Hepatocyte (in vitro differentiated cells): ENCODE results near the gene CNPY4.

Experiments used
- EZH2 ChIP-seq: fragments of 200-600 bp; sonication (generic); IDR thresholded peaks from 2 replicates; pipeline ENCODE4 v1.6.1; 2016; ENCODE audit warnings: antibody characterized with exemption, mild to moderate bottlenecking, borderline replicate concordance
- EZH2phosphoT487 ChIP-seq: fragments of 200-600 bp; sonication (generic); IDR thresholded peaks from one replicate; pipeline ENCODE4 v1.6.1; 2018; ENCODE audit warnings: antibody characterized with exemption, mild to moderate bottlenecking, low read depth, moderate library complexity; ENCODE audit not compliant: unreplicated experiment, severe bottlenecking
- TF ChIP-seq, protein P1 (sequence below): fragments of 200-600 bp; sonication (generic); IDR thresholded peaks from 2 replicates; pipeline ENCODE4 v1.5.1; 2016; ENCODE audit warnings: antibody characterized with exemption, mild to moderate bottlenecking; ENCODE audit not compliant: poor library complexity

DNA sequence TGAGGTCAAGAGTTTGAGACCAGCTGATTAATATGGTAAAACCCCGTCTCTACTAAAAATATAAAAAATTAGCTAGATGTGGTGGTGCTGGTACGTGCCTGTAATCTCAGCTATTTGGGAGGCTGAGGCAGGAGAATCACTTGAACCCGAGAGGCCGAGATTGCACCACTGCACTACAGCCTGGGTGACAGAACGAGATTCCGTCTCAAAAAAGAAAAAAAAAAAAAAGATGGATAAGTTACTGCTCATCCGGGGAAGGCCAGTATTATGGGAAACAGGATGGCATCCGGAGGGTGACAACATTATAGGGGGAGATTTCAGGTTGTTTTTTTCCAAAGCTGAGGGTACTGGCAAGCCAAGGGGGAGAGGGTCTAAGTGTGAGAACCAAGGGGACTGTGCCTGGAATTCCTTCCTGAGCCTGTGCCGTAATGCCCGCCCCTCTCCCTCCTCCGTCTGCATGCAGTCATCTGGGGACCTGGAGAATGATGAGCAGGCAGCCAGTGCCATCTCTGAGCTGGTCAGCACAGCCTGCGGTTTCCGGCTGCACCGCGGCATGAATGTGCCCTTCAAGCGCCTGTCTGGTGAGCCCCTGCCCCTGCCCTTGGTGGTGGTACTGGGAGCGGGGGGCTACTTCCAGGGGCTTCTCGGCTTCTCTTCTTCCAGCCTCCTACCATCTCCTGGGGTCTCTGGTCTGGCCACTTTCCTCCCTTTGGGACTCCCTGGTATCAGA, 33.7 kb downstream of the CNPY4 start:
- TF ChIP-seq, protein P1, sequence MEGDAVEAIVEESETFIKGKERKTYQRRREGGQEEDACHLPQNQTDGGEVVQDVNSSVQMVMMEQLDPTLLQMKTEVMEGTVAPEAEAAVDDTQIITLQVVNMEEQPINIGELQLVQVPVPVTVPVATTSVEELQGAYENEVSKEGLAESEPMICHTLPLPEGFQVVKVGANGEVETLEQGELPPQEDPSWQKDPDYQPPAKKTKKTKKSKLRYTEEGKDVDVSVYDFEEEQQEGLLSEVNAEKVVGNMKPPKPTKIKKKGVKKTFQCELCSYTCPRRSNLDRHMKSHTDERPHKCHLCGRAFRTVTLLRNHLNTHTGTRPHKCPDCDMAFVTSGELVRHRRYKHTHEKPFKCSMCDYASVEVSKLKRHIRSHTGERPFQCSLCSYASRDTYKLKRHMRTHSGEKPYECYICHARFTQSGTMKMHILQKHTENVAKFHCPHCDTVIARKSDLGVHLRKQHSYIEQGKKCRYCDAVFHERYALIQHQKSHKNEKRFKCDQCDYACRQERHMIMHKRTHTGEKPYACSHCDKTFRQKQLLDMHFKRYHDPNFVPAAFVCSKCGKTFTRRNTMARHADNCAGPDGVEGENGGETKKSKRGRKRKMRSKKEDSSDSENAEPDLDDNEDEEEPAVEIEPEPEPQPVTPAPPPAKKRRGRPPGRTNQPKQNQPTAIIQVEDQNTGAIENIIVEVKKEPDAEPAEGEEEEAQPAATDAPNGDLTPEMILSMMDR: no peak
- TF ChIP-seq EZH2 (no peak), EZH2phosphoT487 (no peak)
